Stimulated activated CD4-positive, alpha-beta T cell treated with anti-CD3 and anti-CD28 coated beads, Interleukin-12 subunit alpha, Interleukin-12 subunit beta, amount 100 ng/mL, for 48 hours (primary cell): ENCODE measurements around the gene WDR41.
"Not testable (repeated sequence)": the region's sequence is repeated elsewhere in the genome, so short reads cannot be mapped to it uniquely, and the experiment has no call there.

Experiments
- DNase-seq, 3 donors: peaks; one replicate each; pipeline ENCODE4 v3.0.0-alpha.2; 2020; ENCODE audit warnings: low read depth in 2 of 3, low spot score in 1 of 3

The WDR41 gene

GRCh38 chr5:77491783-77492652, at the start of gene WDR41:
Gene WDR41, minus strand, starts transcription at chr5:77492316. Its CDS starts 96 bp downstream, at chr5:77492220.
- peak; percentile 70 to 87 (median 83) for DNase-seq

- no peak for DNase-seq
These were observed 39.2 kb upstream of the WDR41 start for GRCh38 chr5:77531297-77531696.

- DNase-seq, result no peak
These were observed 26.2 kb upstream of the WDR41 start for GRCh38 chr5:77518304-77518703.

GRCh38 chr5:77514457-77514856, 22.3 kb upstream of the WDR41 start:
- no peak for DNase-seq

- DNase-seq, result no peak
These were observed 21.2 kb upstream of the WDR41 start for GRCh38 chr5:77513321-77513720.

GRCh38 chr5:77501132-77501531, 9.0 kb upstream of the WDR41 start:
- DNase-seq, result not testable (repeated sequence)

- no peak for DNase-seq
These were observed 7.9 kb upstream of the WDR41 start for GRCh38 chr5:77499973-77500372.

GRCh38 chr5:77499441-77499840, 7.3 kb upstream of the WDR41 start:
- no peak for DNase-seq

- DNase-seq, result no peak
These were observed 6.8 kb upstream of the WDR41 start for GRCh38 chr5:77498952-77499351.

- DNase-seq, result no peak
These were observed 2.8 kb upstream of the WDR41 start for GRCh38 chr5:77494935-77495334.

GRCh38 chr5:77492653-77493000, 511 bp upstream of the WDR41 start:
- DNase-seq, result no peak

- DNase-seq, result not testable (repeated sequence)
These were observed 1.3 kb downstream of the WDR41 start for GRCh38 chr5:77490741-77491344.

- DNase-seq, result no peak
These were observed 5.7 kb downstream of the WDR41 start for GRCh38 chr5:77486344-77486962.

GRCh38 chr5:77483682-77484081, 8.4 kb downstream of the WDR41 start:
- DNase-seq, result no peak

- not testable (repeated sequence) for DNase-seq
These were observed 17.1 kb downstream of the WDR41 start for GRCh38 chr5:77475041-77475440.

GRCh38 chr5:77468875-77469274, 23.2 kb downstream of the WDR41 start:
- not testable (repeated sequence) for DNase-seq

GRCh38 chr5:77463905-77464304, 28.2 kb downstream of the WDR41 start:
- DNase-seq, result no peak

GRCh38 chr5:77461287-77461686, 30.8 kb downstream of the WDR41 start:
- no peak for DNase-seq

GRCh38 chr5:77454123-77454522, 38.0 kb downstream of the WDR41 start:
- DNase-seq, result no peak

GRCh38 chr5:77452351-77452750, 39.8 kb downstream of the WDR41 start:
- DNase-seq, result no peak

- no peak for DNase-seq
These were observed 42.1 kb downstream of the WDR41 start for GRCh38 chr5:77449981-77450380.

GRCh38 chr5:77449277-77449676, 42.8 kb downstream of the WDR41 start:
- DNase-seq, result no peak
